ENCODE results near the gene SCT.
"Not testable (repeated sequence)": the region's sequence is repeated elsewhere in the genome, so short reads cannot be mapped to it uniquely, and the experiment has no call there.

SCT gene

GRCh38 chr11:626475-627307 lies at the start of gene SCT:
TSS of gene SCT (minus strand) at chr11:627181. CDS start at chr11:627143, 38 bp downstream.
- no peak for DNase-seq (ENCODE audit: low read depth)

GRCh38 chr11:674406-674805 lies 47.4 kb upstream of the SCT start:
- DNase-seq (ENCODE audit: low read depth) = no peak

GRCh38 chr11:673866-674265 lies 46.9 kb upstream of the SCT start:
- DNase-seq (ENCODE audit: low read depth) = no peak

GRCh38 chr11:665704-666281 lies 38.8 kb upstream of the SCT start:
- DNase-seq (ENCODE audit: low read depth) = no peak

- DNase-seq (ENCODE audit: low read depth) = no peak
Observed at GRCh38 chr11:665062-665703, 38.2 kb upstream of the SCT start.

GRCh38 chr11:662689-663274 lies 35.8 kb upstream of the SCT start:
- no peak for DNase-seq (ENCODE audit: low read depth)

- DNase-seq (ENCODE audit: low read depth) = no peak
Observed at GRCh38 chr11:660681-661444, 33.9 kb upstream of the SCT start.

GRCh38 chr11:660281-660680 lies 33.3 kb upstream of the SCT start:
- no peak for DNase-seq (ENCODE audit: low read depth)

GRCh38 chr11:659532-660085 lies 32.6 kb upstream of the SCT start:
- DNase-seq (ENCODE audit: low read depth) = no peak

- DNase-seq (ENCODE audit: low read depth) = no peak
Observed at GRCh38 chr11:657691-658126, 30.7 kb upstream of the SCT start.

- DNase-seq (ENCODE audit: low read depth) = no peak
Observed at GRCh38 chr11:656866-657265, 29.9 kb upstream of the SCT start.

- DNase-seq (ENCODE audit: low read depth) = no peak
Observed at GRCh38 chr11:656426-656825, 29.4 kb upstream of the SCT start.

- DNase-seq (ENCODE audit: low read depth) = no peak
Observed at GRCh38 chr11:655036-655726, 28.2 kb upstream of the SCT start.

GRCh38 chr11:654444-654843 lies 27.5 kb upstream of the SCT start:
- not testable (repeated sequence) for DNase-seq (ENCODE audit: low read depth)

GRCh38 chr11:653837-654236 lies 26.9 kb upstream of the SCT start:
- DNase-seq (ENCODE audit: low read depth) = no peak

GRCh38 chr11:653136-653535 lies 26.2 kb upstream of the SCT start:
- DNase-seq (ENCODE audit: low read depth) = not testable (repeated sequence)

- no peak for DNase-seq (ENCODE audit: low read depth)
Observed at GRCh38 chr11:650482-650881, 23.5 kb upstream of the SCT start.

- not testable (repeated sequence) for DNase-seq (ENCODE audit: low read depth)
Observed at GRCh38 chr11:647672-648158, 20.7 kb upstream of the SCT start.

GRCh38 chr11:646214-646613 lies 19.2 kb upstream of the SCT start:
- no peak for DNase-seq (ENCODE audit: low read depth)

- no peak for DNase-seq (ENCODE audit: low read depth)
Observed at GRCh38 chr11:645536-645935, 18.6 kb upstream of the SCT start.

Data from stimulated activated CD8-positive, alpha-beta memory T cell treated with anti-CD3 and anti-CD28 coated beads, Interleukin-15, amount 100 ng/mL, for 24 hours (primary cell).